GM19395 (cell line): ENCODE measurements around the gene CCN5.
"Not testable (repeated sequence)": the region's sequence is repeated elsewhere in the genome, so short reads cannot be mapped to it uniquely, and the experiment has no call there.

ENCODE experiments used
- ATAC-seq: cut with Tn5 transposase; IDR thresholded peaks from one replicate; pipeline ENCODE4 v1.9.1; 2021; ENCODE audit warnings: mild to moderate bottlenecking, moderate library complexity; ENCODE audit not compliant: unreplicated experiment

Gene CCN5

DNA sequence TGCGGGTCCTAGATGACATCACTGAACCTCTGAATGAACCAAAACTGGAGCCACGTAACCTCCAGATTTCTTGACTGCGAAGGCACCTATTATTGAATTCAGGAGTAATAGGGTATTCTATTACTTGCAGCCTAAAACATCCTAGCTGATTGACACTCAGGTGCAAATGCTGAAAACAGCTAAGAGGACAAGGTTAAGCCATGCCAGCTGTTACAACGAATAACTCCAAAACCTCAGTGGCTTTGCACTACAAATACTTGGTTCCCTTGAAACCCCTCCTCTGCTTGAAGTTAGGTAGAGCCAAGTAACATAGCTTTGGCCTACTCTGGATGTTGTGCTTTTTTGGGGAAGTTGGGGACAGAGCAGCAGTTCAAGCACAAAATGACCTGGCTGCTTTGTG lies 21.0 kb upstream of the CCN5 start:
- no peak for ATAC-seq

DNA sequence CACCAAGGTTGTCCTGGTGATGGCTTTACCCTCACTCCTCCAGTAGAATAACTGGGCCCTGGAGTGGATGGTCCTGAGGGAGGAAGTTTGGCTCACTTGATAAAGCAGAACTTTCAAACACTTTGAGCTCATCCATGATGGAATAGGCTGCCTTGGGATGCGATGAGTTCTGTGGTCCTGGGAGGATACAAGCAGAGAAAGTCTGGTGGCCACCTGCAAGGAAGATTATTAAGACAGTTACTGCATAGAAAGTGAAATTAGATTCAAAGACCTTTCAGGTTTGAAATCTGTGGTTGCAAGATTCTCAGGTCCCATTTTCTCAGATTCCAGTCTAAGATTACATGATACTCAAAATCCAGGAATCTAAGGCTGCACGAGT lies 19.9 kb upstream of the CCN5 start:
- no peak for ATAC-seq

- ATAC-seq = no peak
Measured at GRCh38 chr20:44695674-44696300, 19.4 kb upstream of the CCN5 start.

- no peak for ATAC-seq
Measured at GRCh38 chr20:44696315-44696714, 18.9 kb upstream of the CCN5 start.

DNA sequence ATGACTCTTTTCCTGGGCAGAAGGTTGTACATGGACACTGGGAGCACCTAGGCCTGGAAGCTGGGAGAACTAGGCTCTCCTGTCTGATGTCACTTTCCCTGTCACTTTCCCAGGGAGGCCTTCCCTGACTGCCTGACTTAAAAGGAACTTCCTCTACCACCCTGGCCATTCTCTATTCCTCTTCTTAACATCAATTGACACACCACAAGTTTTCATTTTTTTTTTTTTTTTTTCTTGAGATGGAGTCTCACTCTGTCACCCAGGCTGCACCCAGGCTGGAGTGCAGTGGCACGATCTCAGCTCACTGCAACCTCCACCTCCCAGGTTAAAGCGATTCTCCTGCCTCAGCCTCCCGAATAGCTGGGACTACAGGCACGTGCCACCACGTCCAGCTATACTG lies 18.1 kb upstream of the CCN5 start:
- ATAC-seq = not testable (repeated sequence)

DNA sequence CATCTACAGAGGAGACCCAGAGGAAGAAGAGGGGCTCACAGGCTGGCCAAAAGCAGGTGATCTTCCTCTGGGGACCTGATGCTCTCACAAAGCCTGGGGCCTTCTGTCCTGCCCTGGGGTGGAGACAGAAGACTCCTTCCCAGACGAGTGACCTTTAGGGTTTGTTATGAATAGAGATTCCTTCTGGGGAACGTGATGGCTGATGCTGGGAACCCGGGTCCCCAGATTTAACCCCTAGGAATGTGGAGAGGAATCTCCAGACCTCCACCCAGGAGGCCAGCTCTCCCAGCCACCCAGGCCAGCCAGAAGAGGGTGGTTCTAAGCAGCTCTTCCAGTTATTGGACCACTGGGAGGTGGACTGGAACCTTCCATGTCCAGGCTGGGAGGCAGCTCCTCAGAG lies 16.8 kb upstream of the CCN5 start:
- no peak for ATAC-seq

- ATAC-seq = no peak
Measured at GRCh38 chr20:44700306-44700705, 14.9 kb upstream of the CCN5 start.

- ATAC-seq = no peak
Measured at GRCh38 chr20:44701118-44701857, 13.9 kb upstream of the CCN5 start.

DNA sequence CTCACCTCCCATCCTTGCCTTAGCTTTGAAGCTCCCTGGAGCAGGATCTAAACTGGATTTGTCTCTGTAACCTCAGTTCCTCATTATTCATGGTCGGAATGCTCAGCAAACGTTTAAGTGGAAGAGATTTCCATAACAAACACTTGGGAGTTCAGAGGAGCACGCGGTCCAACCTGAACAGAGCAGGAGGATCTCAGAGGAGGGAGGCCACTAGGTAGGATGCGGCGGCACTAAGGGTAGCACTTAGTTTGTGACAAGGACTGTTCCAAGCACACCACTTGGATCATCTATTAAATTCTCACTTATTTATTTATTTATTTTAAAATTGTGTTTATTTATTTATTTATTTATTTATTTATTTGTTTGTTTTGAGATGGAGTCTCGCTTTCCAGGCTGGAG lies 13.3 kb upstream of the CCN5 start:
- no peak for ATAC-seq

DNA sequence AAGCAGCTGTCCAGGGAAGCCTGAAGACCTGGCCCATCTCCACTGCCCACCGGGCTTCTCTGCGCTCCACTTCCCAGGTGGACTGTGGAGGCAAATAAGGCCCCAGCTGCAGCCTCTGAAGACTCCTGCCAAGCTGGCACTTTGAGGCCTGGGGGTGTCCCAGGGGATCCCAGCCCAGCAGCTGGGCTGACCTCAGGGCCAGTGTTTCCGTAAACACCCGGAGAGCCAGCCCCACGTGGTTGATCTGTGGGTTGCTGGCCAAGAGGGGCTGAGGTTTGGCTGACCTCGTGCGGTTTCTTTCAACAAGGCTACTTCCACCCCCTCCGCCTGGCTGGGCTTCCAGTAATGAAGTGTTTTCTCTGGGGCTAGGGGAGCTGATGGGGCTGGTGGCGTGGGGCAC lies 12.4 kb upstream of the CCN5 start:
- ATAC-seq = no peak

DNA sequence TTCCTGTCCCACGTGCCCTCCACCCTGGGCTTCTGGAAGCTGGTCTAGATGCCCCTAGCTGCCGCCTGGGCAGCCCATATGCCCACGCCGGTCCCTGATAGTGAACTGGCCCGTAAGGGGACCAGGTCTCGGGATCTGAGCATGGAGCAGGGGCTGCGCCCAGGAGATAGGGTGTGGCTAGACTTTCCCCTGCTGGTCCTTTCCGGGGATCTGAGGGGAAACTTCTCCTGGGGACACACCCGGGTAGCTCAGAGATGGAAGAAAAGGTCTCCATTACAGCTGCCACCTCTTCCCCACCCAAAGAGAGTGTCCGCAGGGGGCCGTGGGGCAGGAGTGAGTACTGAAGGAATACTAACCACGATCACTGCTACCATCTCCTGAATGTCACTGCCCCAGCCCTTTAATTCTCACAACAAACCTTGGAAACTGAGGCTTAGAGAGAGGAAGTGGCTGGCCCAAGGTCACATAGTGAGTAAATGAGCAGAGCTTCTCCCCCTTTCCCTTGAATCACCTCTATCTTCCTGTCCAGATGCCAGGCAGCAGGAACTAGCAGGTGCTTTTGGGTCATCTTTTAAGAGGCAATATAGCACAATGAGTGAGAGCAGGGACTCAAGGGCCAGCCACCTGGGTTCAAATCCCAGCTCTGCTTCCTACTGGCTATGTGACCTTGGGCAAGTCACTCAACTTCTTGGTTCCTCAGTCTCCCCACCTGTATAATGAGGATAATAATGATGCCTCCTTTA lies 11.8 kb upstream of the CCN5 start:
- ATAC-seq = no peak

DNA sequence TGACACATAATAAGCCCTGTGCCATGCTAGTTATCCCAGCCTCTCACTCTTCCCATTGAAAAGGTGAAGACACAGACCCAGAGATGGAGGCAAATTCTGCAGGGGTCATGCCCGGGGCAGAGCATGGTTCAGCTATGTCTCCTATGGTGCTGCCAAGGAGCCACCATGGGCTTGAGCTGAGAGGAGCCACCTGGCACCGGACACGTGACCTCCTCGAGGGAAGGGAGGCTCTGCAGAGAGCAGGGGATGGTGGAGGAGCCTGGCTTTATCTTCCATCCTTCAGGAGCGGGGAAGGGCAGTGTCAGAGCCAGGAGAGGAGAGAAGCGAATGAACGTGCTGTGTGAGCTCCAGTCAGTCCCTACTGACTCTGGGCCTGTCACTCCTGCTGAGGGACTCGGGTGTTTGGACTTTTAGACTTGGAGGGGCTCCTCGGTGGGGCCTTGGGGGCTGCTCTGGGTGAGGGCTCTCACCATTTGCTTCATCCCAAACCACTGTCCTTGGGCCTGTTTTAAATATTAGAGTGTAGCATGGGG lies 11.1 kb upstream of the CCN5 start:
- no peak for ATAC-seq

- no peak for ATAC-seq
Measured at GRCh38 chr20:44704551-44704971, 10.6 kb upstream of the CCN5 start.

GRCh38 chr20:44705364-44706094 lies 9.6 kb upstream of the CCN5 start:
- ATAC-seq = no peak

- ATAC-seq = no peak
Measured at GRCh38 chr20:44706301-44707017, 8.7 kb upstream of the CCN5 start.

GRCh38 chr20:44707018-44707579 lies 8.1 kb upstream of the CCN5 start:
- ATAC-seq = no peak

- no peak for ATAC-seq
Measured at GRCh38 chr20:44709380-44709779, 5.8 kb upstream of the CCN5 start.

GRCh38 chr20:44709797-44710196 lies 5.4 kb upstream of the CCN5 start:
- no peak for ATAC-seq

GRCh38 chr20:44711237-44711636 lies 3.9 kb upstream of the CCN5 start:
- no peak for ATAC-seq

DNA sequence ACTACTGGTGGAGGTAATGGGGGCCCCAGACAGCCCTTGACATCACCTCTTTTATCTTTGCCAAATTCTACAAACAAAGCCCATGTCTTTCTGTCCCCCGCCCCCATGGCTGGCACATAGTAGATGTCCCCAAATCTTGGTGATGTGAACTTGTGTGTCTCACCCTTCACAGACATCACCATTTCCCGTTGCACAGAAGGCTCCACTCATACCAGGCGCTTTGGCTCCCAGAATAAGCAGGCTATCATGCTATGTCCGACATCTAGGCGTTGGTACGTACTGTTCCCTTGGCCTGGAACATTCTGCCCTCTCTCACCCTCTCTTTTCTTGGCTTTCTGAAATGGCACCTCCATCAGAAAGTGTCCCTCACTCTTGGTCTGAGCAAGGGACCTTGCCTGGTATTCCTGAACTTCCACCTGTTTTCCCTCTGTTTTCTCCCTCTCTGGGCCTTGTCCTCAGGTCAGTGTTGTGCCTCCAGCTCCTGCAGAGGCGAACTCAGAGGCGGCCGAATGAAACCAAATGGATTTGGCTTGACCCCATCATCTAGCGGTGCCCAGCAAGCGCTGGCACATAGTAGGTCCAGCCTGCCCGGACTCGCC lies 968 bp upstream of the CCN5 start:
- no peak for ATAC-seq
